ENCODE results near the gene ZNF260. TPM values are rescaled to one million over a fixed set of nuclear protein-coding genes. Genes with fewer than 3 reads are reported as not detected.

The ZNF260 gene
- total and polyA plus RNA-seq, 2 of the 13 experiments (the other 11 are each of a cell fraction or from before 2014, with no cell fraction given): 2.8 to 10.5 TPM

GRCh38 chr19:36488118-36488845 lies 39.8 kb downstream of the ZNF260 start:
- intact Hi-C loops (cut with micrococcal nuclease; ENCODE audit: unreplicated experiment) (loop anchor here (2.0 kb wide), 2 partner anchors 39 to 109 kb away; partner anchors contain the start of gene ZFP14), in situ Hi-C loops (cut with HindIII; ENCODE audit: extremely low pct_ligation_motif_present, low pct_unique_long_range_greater_than_20kb) (no loop called here)
- H3K9ac ChIP-seq (ENCODE audit: insufficient read depth, low read depth, low read length): peak overlapping the region; percentile 92
- peaks cover 21% of the 10 kb centered on the region for H3K79me2 ChIP-seq (ENCODE audit: insufficient read depth, low read length)
- H3K27me3 ChIP-seq (ENCODE audit: control insufficient read depth in 1 of 2, insufficient read depth in 2 of 2, low read length in 2 of 2): peaks cover 0 to 4% of the 10 kb centered on the region in 2 experiments; a peak in 1 of 5 replicates
- no peaks in the 10 kb centered on the region for H3K36me3 ChIP-seq (replicated peaks in 1 of 2; ENCODE audit: control insufficient read depth in 1 of 2, insufficient read depth in 2 of 2, low read length in 2 of 2)
- ATAC-seq: no peak
- CTCF ChIA-PET (ENCODE audit: low intra/inter-chr PET ratio, low total read pairs): no interaction called here
- POLR2A ChIA-PET: interaction anchor here (0.9 to 3.1 kb wide), 12 partner anchors 10 to 883 kb away, joined by 3 to 57 read pairs (median 10); partner anchors contain the start of genes POLR2I, TBCB, ZFP14 and ZFP82
- TF ChIP-seq HNRNPK (IDR thresholded peaks at IDR 0.05; ENCODE audit: low read depth, low read length, poor library complexity, severe bottlenecking) (no peak), SP1 (IDR thresholded peaks at IDR 0.05) (no peak), SP1 (CRISPR knock-in tag; IDR thresholded peaks at IDR 0.05) (no peak), SMYD3 (CRISPR knock-in tag; IDR thresholded peaks at IDR 0.05) (no peak), ZNF121 (CRISPR knock-in tag; IDR thresholded peaks at IDR 0.05) (peak; percentile 90)
- H2AFZ ChIP-seq (ENCODE audit: low read length): no peak overlapping the region
- no peaks in the 10 kb centered on the region for H4K20me1 ChIP-seq (ENCODE audit: insufficient read depth, low read length)
- BruUV-seq (replicated peaks): no TSS peak
- peak overlapping the region; percentile 89 for H3K4me2 ChIP-seq (ENCODE audit: low read depth, low read length)
- FAIRE-seq: no peak
- H3K4me1 ChIP-seq (ENCODE audit: insufficient read depth, low read length): peaks cover 28% of the 10 kb centered on the region
- no peak for DNase-seq (ENCODE audit: low spot score)
- WGBS (ENCODE audit: low lambda C conversion rate): 59% methylated on average over 9 of the region's 9 CpGs
- peaks cover 10% of the 10 kb centered on the region for H3K9me3 ChIP-seq (ENCODE audit: low read length)
- peak overlapping the region; percentile 91 for H3K27ac ChIP-seq (ENCODE audit: extremely low read length, insufficient read depth, low read length)
- H3K4me3 ChIP-seq (replicated peaks in 1 of 3; ENCODE audit: insufficient read depth in 1 of 3, low read depth in 2 of 3, low read length in 3 of 3): peak overlapping the region; percentile 70 to 87 (median 84)

DNA sequence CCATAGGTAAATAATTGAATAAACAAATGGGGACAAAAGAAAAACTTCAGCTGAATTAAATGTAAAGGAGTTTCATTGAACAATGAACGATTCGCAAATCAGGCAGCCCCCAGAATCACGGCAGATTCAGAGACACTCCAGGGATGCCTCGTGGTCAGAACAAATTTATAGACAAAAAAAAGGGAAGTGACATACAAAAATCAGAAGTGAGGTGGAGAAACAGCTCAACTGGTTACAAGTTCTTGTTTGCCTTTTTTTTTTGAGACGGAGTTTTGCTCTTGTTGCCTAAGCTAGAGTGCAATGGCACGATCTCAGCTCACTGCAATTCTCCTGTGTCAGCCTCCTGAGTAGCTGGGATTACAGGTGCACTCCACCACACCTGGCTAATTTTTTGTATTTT lies 44.4 kb downstream of the ZNF260 start:
- Histone ChIP-seq H3K27ac (ENCODE audit: extremely low read length, insufficient read depth, low read length) (no peak overlapping the region), H3K36me3 (replicated peaks in 1 of 2; ENCODE audit: control insufficient read depth in 1 of 2, insufficient read depth in 2 of 2, low read length in 2 of 2) (no peaks in the 10 kb centered on the region), H3K9me3 (ENCODE audit: low read length) (no peaks in the 10 kb centered on the region), H3K27me3 (ENCODE audit: control insufficient read depth in 1 of 2, insufficient read depth in 2 of 2, low read length in 2 of 2) (no peaks in the 10 kb centered on the region), H4K20me1 (ENCODE audit: insufficient read depth, low read length) (no peaks in the 10 kb centered on the region), H3K4me1 (ENCODE audit: insufficient read depth, low read length) (peaks cover 36% of the 10 kb centered on the region), H3K4me2 (ENCODE audit: low read depth, low read length) (no peak overlapping the region), H3K9ac (ENCODE audit: insufficient read depth, low read depth, low read length) (no peak overlapping the region), H3K4me3 (replicated peaks in 1 of 3; ENCODE audit: insufficient read depth in 1 of 3, low read depth in 2 of 3, low read length in 3 of 3) (no peak overlapping the region), H2AFZ (ENCODE audit: low read length) (no peak overlapping the region), H3K79me2 (ENCODE audit: insufficient read depth, low read length) (peaks cover 17% of the 10 kb centered on the region)
- intact Hi-C loops (cut with micrococcal nuclease; ENCODE audit: unreplicated experiment): no loop called here
- in situ Hi-C loops (cut with HindIII; ENCODE audit: extremely low pct_ligation_motif_present, low pct_unique_long_range_greater_than_20kb): no loop called here
- no TSS peak for BruUV-seq (replicated peaks)
- 93% methylated on average over 6 of the region's 6 CpGs for WGBS (ENCODE audit: low lambda C conversion rate)
- DNase-seq (ENCODE audit: low spot score) (no peak), FAIRE-seq (no peak), ATAC-seq (no peak)
- ChIA-PET POLR2A (no interaction called here), CTCF (ENCODE audit: low intra/inter-chr PET ratio, low total read pairs) (no interaction called here)
- no peak for TF ChIP-seq TRIM24 (CRISPR knock-in tag; IDR thresholded peaks at IDR 0.05)
- no peak for TF ChIP-seq ZNF256 (CRISPR knock-in tag; conservative IDR thresholded peaks at IDR 0.05)
- no peak for TF ChIP-seq SMAD1 (CRISPR knock-in tag; IDR thresholded peaks at IDR 0.05; ENCODE audit: borderline replicate concordance, low read depth)
- TF ChIP-seq HDAC1 (CRISPR knock-in tag; IDR thresholded peaks at IDR 0.05): no peak
- TF ChIP-seq, protein P1, sequence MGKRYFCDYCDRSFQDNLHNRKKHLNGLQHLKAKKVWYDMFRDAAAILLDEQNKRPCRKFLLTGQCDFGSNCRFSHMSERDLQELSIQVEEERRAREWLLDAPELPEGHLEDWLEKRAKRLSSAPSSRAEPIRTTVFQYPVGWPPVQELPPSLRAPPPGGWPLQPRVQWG (CRISPR knock-in tag; IDR thresholded peaks at IDR 0.05; ENCODE audit: borderline replicate concordance, low read depth): no peak
- no peak for TF ChIP-seq ZNF44 (CRISPR knock-in tag; IDR thresholded peaks at IDR 0.05)
- TF ChIP-seq FUBP1 (CRISPR knock-in tag; IDR thresholded peaks at IDR 0.05; ENCODE audit: borderline replicate concordance): no peak
- no peak for TF ChIP-seq SIX1 (CRISPR knock-in tag; IDR thresholded peaks at IDR 0.05; ENCODE audit: borderline replicate concordance)
- TF ChIP-seq ZNF138 (CRISPR knock-in tag; IDR thresholded peaks at IDR 0.05; ENCODE audit: low read depth): no peak
- no peak for TF ChIP-seq SMC3 (IDR thresholded peaks at IDR 0.05; ENCODE audit: low read length)
- TF ChIP-seq MYC (CRISPR knock-in tag; IDR thresholded peaks at IDR 0.05; ENCODE audit: borderline replicate concordance): no peak
- no peak for TF ChIP-seq FOSL1 (CRISPR knock-in tag; IDR thresholded peaks at IDR 0.05; ENCODE audit: borderline replicate concordance)

Data from HepG2 (cell line).